Endothelial cell of umbilical vein (primary cell): ENCODE results near the gene SCP2. TPM values are rescaled to one million over a fixed set of nuclear protein-coding genes. Genes with fewer than 3 reads are reported as not detected.

ENCODE experiments used
- BruUV-seq: library from RNA; stranded (reverse); fragments of 400-500 nt; replicated peaks from 2 replicates; lab custom pipeline; 2021; lab: Mats Ljungman, UMichigan
- CTCF ChIA-PET: fragments of 300-600, 350-600 bp; sonication (Branson Sonifier 250); formaldehyde crosslinking; loops from one replicate; lab custom pipeline; 2021; ENCODE audit warnings: antibody characterized with exemption, inconsistent platforms; lab: Charles Lee
- POLR2A ChIA-PET: fragments of 300-600, 350-600 bp; sonication (Branson Sonifier 250); formaldehyde crosslinking; loops from one replicate; lab custom pipeline; 2021; ENCODE audit warnings: antibody characterized with exemption, inconsistent platforms; lab: Charles Lee
- DNase-seq: peaks from one replicate; pipeline ENCODE4 v3.0.0-alpha.2; 2011; ENCODE audit warnings: low read depth, low spot score
- FAIRE-seq: peaks from 2 replicates; lab custom pipeline; 2011; peaks lifted over from hg19 to GRCh38; lab: Jason Lieb, UNC
- H2AFZ ChIP-seq: 2 replicates; pipeline ENCODE4 v1.6.0; 2012; ENCODE audit warnings: low read depth, low read length, control low read depth, inconsistent platforms
- H3K27ac ChIP-seq: 2 replicates; pipeline ENCODE4 v1.5.1; 2011; ENCODE audit warnings: low read depth, mild to moderate bottlenecking, control low read depth, low read length, moderate library complexity; ENCODE audit not compliant: insufficient read depth
- H3K27me3 ChIP-seq, 2 experiments: 2 replicates each; pipeline versions ENCODE4 v1.6.0 to v1.6.1; 2011; ENCODE audit warnings: low read length in 2 of 2, mixed read lengths in 1 of 2; ENCODE audit not compliant: control insufficient read depth in 2 of 2, insufficient read depth in 2 of 2
- H3K36me3 ChIP-seq, 2 experiments: 2 replicates in 1 of 2; 3 replicates in 1 of 2; pipeline ENCODE4 v1.5.1; 2011; ENCODE audit warnings: low read length in 2 of 2, mild to moderate bottlenecking in 1 of 2, moderate library complexity in 1 of 2; ENCODE audit not compliant: control insufficient read depth in 2 of 2, insufficient read depth in 2 of 2; ENCODE audit errors: extremely low read depth in 1 of 2
- H3K4me1 ChIP-seq: 3 replicates; pipeline ENCODE4 v1.5.1; 2011; ENCODE audit warnings: mild to moderate bottlenecking, low read length; ENCODE audit not compliant: control insufficient read depth, insufficient read depth; ENCODE audit errors: extremely low read depth
- H3K4me2 ChIP-seq: 2 replicates; pipeline ENCODE4 v1.6.1; 2011; ENCODE audit warnings: low read length, control low read depth, mixed read lengths; ENCODE audit not compliant: insufficient read depth
- H3K4me3 ChIP-seq, 3 experiments: fragments of 200-600 bp in 1 of 3; sonication (generic), shearing (Covaris generic) in 1 of 3; replicated peaks in 1 of 3; 2 replicates each; pipeline ENCODE4 v1.5.1; 2011 to 2016; ENCODE audit warnings: control low read depth in 3 of 3, low read length in 3 of 3, mild to moderate bottlenecking in 2 of 3, inconsistent platforms in 1 of 3, low read depth in 1 of 3, moderate library complexity in 1 of 3; ENCODE audit not compliant: insufficient read depth in 1 of 3
- H3K79me2 ChIP-seq: 2 replicates; pipeline ENCODE4 v1.6.0; 2012; ENCODE audit warnings: low read length, inconsistent platforms; ENCODE audit not compliant: control insufficient read depth, insufficient read depth
- H3K9ac ChIP-seq: replicated peaks from 2 replicates; pipeline ENCODE3; 2011; ENCODE audit warnings: low read length, control low read depth; ENCODE audit not compliant: insufficient read depth; ENCODE audit errors: extremely low read depth
- H3K9me1 ChIP-seq: replicated peaks from 3 replicates; pipeline ENCODE4 v1.6.0; 2011; ENCODE audit warnings: mild to moderate bottlenecking, low read length; ENCODE audit not compliant: control insufficient read depth, insufficient read depth; ENCODE audit errors: extremely low read depth
- H3K9me3 ChIP-seq: replicated peaks from 2 replicates; pipeline ENCODE4 v1.5.1; 2012; ENCODE audit warnings: low read length, inconsistent platforms; ENCODE audit not compliant: control insufficient read depth, insufficient read depth
- H4K20me1 ChIP-seq: replicated peaks from 2 replicates; pipeline ENCODE3; 2011; ENCODE audit warnings: mild to moderate bottlenecking, low read length; ENCODE audit not compliant: control insufficient read depth, insufficient read depth; ENCODE audit errors: extremely low read depth
- EZH2 ChIP-seq: IDR thresholded peaks from 2 replicates; pipeline ENCODE4 v1.6.1; 2012; ENCODE audit warnings: borderline replicate concordance, low read depth, mild to moderate bottlenecking, moderate library complexity, low read length, inconsistent platforms; ENCODE audit not compliant: severe bottlenecking
- FOS ChIP-seq: IDR thresholded peaks from 2 replicates; pipeline ENCODE4 v1.6.1; 2011; ENCODE audit warnings: mild to moderate bottlenecking, low read length, moderate library complexity, borderline replicate concordance; ENCODE audit not compliant: insufficient read depth
- GATA2 ChIP-seq: IDR thresholded peaks from 2 replicates; pipeline ENCODE4 v1.7.0; 2011; ENCODE audit warnings: low read depth, mild to moderate bottlenecking, moderate library complexity, mixed read lengths, low read length; ENCODE audit not compliant: insufficient read length, insufficient read depth
- JUN ChIP-seq: IDR thresholded peaks from 2 replicates; pipeline ENCODE4 v1.6.1; 2011; ENCODE audit warnings: borderline replicate concordance, low read depth; ENCODE audit not compliant: insufficient read length, insufficient read depth
- MYC ChIP-seq: IDR thresholded peaks from one replicate; pipeline ENCODE4 v1.6.1; 2011; ENCODE audit warnings: mild to moderate bottlenecking, low read depth, low read length
- POLR2A ChIP-seq: IDR thresholded peaks from 2 replicates; pipeline ENCODE4 v1.6.1; 2012; ENCODE audit warnings: low read depth, mild to moderate bottlenecking, control low read depth, low read length
- POLR2AphosphoS5 ChIP-seq: IDR thresholded peaks from 2 replicates; pipeline ENCODE4 v1.6.1; 2012; ENCODE audit warnings: low read depth, mild to moderate bottlenecking, control low read depth, low read length, moderate library complexity; ENCODE audit not compliant: insufficient read depth
- dilution Hi-C: fragments of 300-500 bp; cut with MboI; formaldehyde crosslinking; loops from one replicate; pipeline ENCODE4 v1.15.0; 2019; ENCODE audit warnings: low sequenced_read_pairs; ENCODE audit not compliant: extremely low pct_ligation_motif_present
- intact Hi-C: fragments of 100-400 bp; cut with micrococcal nuclease; formaldehyde crosslinking; loops from one replicate; pipeline ENCODE4 v1.10.0; 2022
- polyA plus RNA-seq, 4 experiments: library from polyadenylated mRNA; depleted of rRNA in 3 of 4; stranded (reverse) in 3 of 4; unstranded in 1 of 4; fragments of >200 nt; gene quantifications; 2 replicates each; pipeline versions ENCODE4 v1.2.1 to v1.2.3, GENCODE V29; 2011 to 2012; ENCODE audit warnings: missing spikeins in 1 of 4
- total RNA-seq: library from RNA; stranded (reverse); gene quantifications from 2 replicates; pipeline ENCODE4 v1.2.3, GENCODE V29; 2021
- TF ChIP-seq, protein P1 (sequence below), 2 donors: IDR thresholded peaks; 1 replicate in 1 of 2; 2 replicates in 1 of 2; pipeline ENCODE4 v1.5.1; 2011; ENCODE audit warnings: low read length in 2 of 2, mild to moderate bottlenecking in 2 of 2, moderate library complexity in 2 of 2, control low read depth in 1 of 2, inconsistent platforms in 1 of 2, low read depth in 1 of 2; ENCODE audit not compliant: insufficient read depth in 1 of 2; ENCODE audit errors: extremely low read depth in 1 of 2
- TF ChIP-seq, protein P2 (sequence below): IDR thresholded peaks from 2 replicates; pipeline ENCODE4 v1.6.1; 2011; ENCODE audit not compliant: insufficient read depth, insufficient read length

The SCP2 gene
- total and polyA plus RNA-seq, 2 donors (not counting 3 experiments of a cell fraction or from before 2014, with no cell fraction given) = 42.4 to 92.7 TPM

DNA sequence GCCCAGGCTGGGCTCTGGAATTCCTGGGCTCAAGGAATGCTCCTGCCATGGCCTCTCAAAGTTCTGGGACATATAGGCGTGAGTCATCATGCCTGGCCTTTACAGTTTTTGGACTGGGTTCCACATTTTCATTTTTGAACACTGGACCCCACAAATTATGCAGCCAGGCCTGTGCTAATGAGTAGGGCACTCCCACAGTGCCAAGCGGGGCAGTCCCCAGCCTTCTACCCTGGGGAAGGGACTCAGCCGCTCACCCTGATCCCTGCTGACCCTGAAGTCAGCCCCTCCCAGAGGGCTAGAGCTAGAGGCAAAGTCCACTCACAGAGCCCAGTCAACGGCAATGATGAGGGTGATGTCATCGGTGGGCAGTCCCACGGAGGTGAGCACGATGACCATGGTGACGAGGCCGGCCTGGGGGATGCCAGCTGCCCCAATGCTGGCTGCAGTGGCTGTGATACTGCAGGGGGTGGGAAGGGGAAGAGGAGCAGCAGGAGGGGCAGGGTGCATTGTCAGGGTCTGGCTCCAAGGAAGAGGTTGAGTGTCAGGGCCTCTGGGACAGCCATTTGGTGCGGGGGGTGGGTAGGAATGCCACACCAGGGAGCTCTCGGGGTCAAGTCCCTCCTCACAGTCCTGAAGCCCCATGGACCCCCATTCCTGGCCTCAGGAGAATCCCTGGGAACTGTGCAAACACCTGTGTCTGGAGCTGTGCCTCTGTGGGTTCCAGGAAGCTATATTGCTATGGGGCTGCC, 162.6 kb downstream of the SCP2 start:
- Histone ChIP-seq H3K4me3 (no peak overlapping the region), H3K4me2 (no peak overlapping the region), H3K9ac (no peak overlapping the region), H3K36me3 (no peaks in the 10 kb centered on the region), H3K79me2 (no peaks in the 10 kb centered on the region), H3K27ac (no peak overlapping the region), H3K27me3 (no peaks in the 10 kb centered on the region), H4K20me1 (no peaks in the 10 kb centered on the region), H2AFZ (no peak overlapping the region), H3K4me1 (no peaks in the 10 kb centered on the region), H3K9me3 (no peaks in the 10 kb centered on the region), H3K9me1 (no peaks in the 10 kb centered on the region)
- ChIA-PET POLR2A (no interaction called here), CTCF (no interaction called here)
- dilution Hi-C loops (no loop called here), intact Hi-C loops (no loop called here)
- FAIRE-seq (no peak), DNase-seq (no peak)
- BruUV-seq = no TSS peak
- no peak for TF ChIP-seq FOS
- no peak for TF ChIP-seq POLR2AphosphoS5
- no peak for TF ChIP-seq POLR2A
- TF ChIP-seq EZH2 = no peak
- TF ChIP-seq, protein P1, sequence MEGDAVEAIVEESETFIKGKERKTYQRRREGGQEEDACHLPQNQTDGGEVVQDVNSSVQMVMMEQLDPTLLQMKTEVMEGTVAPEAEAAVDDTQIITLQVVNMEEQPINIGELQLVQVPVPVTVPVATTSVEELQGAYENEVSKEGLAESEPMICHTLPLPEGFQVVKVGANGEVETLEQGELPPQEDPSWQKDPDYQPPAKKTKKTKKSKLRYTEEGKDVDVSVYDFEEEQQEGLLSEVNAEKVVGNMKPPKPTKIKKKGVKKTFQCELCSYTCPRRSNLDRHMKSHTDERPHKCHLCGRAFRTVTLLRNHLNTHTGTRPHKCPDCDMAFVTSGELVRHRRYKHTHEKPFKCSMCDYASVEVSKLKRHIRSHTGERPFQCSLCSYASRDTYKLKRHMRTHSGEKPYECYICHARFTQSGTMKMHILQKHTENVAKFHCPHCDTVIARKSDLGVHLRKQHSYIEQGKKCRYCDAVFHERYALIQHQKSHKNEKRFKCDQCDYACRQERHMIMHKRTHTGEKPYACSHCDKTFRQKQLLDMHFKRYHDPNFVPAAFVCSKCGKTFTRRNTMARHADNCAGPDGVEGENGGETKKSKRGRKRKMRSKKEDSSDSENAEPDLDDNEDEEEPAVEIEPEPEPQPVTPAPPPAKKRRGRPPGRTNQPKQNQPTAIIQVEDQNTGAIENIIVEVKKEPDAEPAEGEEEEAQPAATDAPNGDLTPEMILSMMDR (IDR thresholded peaks at IDR 0.05; ENCODE audit: extremely low read depth in 1 of 2, insufficient read depth in 1 of 2, low read depth in 1 of 2, low read length in 2 of 2) = no peak
- no peak for TF ChIP-seq MYC
- no peak for TF ChIP-seq JUN
- TF ChIP-seq GATA2 = no peak
- TF ChIP-seq, protein P2, sequence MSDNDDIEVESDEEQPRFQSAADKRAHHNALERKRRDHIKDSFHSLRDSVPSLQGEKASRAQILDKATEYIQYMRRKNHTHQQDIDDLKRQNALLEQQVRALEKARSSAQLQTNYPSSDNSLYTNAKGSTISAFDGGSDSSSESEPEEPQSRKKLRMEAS = no peak
